ENCODE results near the gene OR7A17.

The OR7A17 gene

GRCh38 chr19:14886032-14886431 is at the start of gene OR7A17:
Gene OR7A17, minus strand, starts transcription at chr19:14886132. Its CDS starts 4,777 bp downstream, at chr19:14881355.
- TF ChIP-seq CTCF (IDR thresholded peaks at IDR 0.05) (no peak), ZFX (IDR thresholded peaks at IDR 0.05; ENCODE audit: borderline replicate concordance) (no peak)
- H3K27ac ChIP-seq: no peak within 1 kb of the TSS

- TF ChIP-seq ZFX (IDR thresholded peaks at IDR 0.05; ENCODE audit: borderline replicate concordance) (no peak), CTCF (IDR thresholded peaks at IDR 0.05) (no peak)
- H3K27ac ChIP-seq: no peak overlapping the region
Measured at GRCh38 chr19:14933506-14933905, 47.6 kb upstream of the OR7A17 start.

DNA sequence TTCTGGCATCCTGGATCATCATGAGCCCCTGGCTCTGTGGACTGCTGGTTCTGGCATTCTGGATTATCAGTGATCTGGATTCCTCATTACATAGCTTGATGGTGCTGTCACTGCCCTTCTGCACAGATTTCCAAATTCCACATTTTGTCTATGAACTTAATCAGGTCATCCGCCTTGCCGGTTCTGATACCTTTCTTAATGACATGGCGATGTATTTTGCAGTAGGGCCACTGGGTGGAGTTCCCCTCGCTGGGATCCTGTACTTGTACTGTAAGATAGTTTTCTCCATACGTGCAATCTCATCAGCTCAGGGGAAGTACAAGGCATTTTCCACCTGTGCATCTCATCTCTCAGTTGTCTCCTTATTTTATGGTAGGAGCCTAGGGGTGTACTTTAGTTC is 30.9 kb upstream of the OR7A17 start:
- TF ChIP-seq CTCF (IDR thresholded peaks at IDR 0.05) (no peak), ZFX (IDR thresholded peaks at IDR 0.05; ENCODE audit: borderline replicate concordance) (no peak)

GRCh38 chr19:14915116-14915515 is 29.2 kb upstream of the OR7A17 start:
- TF ChIP-seq CTCF (IDR thresholded peaks at IDR 0.05): no peak
- no peak for TF ChIP-seq ZFX (IDR thresholded peaks at IDR 0.05; ENCODE audit: borderline replicate concordance)
- H3K27ac ChIP-seq: no peak overlapping the region

More for the DNA sequence above, 30.9 kb upstream of the OR7A17 start:
- no peak overlapping the region for H3K27ac ChIP-seq

GRCh38 chr19:14906711-14907110 is 20.8 kb upstream of the OR7A17 start:
- no peak overlapping the region for H3K27ac ChIP-seq
- TF ChIP-seq CTCF (IDR thresholded peaks at IDR 0.05): no peak
- TF ChIP-seq ZFX (IDR thresholded peaks at IDR 0.05; ENCODE audit: borderline replicate concordance): no peak

GRCh38 chr19:14901675-14902260 is 15.8 kb upstream of the OR7A17 start:
- H3K27ac ChIP-seq: no peak overlapping the region
- no peak for TF ChIP-seq CTCF (IDR thresholded peaks at IDR 0.05)
- TF ChIP-seq ZFX (IDR thresholded peaks at IDR 0.05; ENCODE audit: borderline replicate concordance): no peak

DNA sequence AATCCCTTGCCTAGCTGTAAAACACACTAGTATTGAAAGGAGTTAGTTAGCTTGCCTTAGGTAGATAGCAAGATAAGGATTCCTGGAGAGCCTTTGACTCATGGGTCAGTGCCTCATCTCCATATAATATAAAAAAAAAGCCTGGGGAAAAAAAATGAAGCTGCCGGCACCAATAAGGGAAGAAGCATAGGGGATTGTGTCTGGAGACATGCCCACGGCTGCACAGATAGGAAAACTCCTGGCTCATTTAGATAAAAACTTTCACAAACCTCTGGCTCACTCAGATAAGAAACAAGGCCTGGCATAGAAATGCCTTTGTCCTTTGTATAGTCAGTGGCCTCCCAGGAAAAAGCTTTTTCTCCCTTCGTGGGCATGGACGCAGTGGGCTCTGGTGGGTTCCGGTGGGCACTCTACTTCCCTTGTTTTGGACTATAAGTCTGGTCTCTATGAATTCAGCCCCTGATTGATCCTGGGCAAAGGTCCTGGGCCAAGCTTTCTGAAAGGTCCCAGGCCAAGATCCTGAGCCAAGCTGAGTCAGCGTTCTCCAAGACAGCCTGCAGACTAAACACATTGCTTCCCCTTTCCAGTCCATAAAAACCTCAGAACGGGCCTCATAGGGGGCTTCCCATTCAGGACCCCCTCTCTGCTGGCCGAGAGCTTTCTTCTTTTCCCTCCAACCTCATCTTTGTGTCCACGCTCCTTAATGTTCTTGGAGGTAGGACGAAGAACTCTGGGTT is 4.9 kb upstream of the OR7A17 start:
- TF ChIP-seq CTCF (IDR thresholded peaks at IDR 0.05) (no peak), ZFX (IDR thresholded peaks at IDR 0.05; ENCODE audit: borderline replicate concordance) (no peak)
- H3K27ac ChIP-seq: no peak overlapping the region
